Fibroblast of the aortic adventitia (primary cell): Measurements from ENCODE around the gene ERBIN. TPM values are rescaled to one million over a fixed set of nuclear protein-coding genes. Genes with fewer than 3 reads are reported as not detected.
A peak's percentile ranks its signal among the peaks of the same experiment; 100 is the strongest.

ENCODE experiments used
- DNase-seq: peaks from one replicate; pipeline ENCODE4 v3.0.0-alpha.2; 2010; ENCODE audit warnings: low read depth
- H3K4me3 ChIP-seq: 2 replicates; pipeline ENCODE4 v1.5.1; 2011; ENCODE audit warnings: low read depth, mild to moderate bottlenecking, control low read depth, low read length, moderate library complexity
- CTCF ChIP-seq: IDR thresholded peaks from 2 replicates; pipeline ENCODE4 v1.5.1; 2011; ENCODE audit warnings: mild to moderate bottlenecking, low read length, control low read depth, inconsistent platforms; ENCODE audit not compliant: insufficient read depth
- total RNA-seq: library from RNA; depleted of rRNA; stranded (reverse); fragments of >200 nt; gene quantifications from 2 replicates; pipeline ENCODE4 v1.2.3, GENCODE V29; 2012; ENCODE audit warnings: low replicate concordance

Gene ERBIN
- total RNA-seq, 1 donor = 120 TPM

- no peak for DNase-seq
- H3K4me3 ChIP-seq = no peak overlapping the region
- TF ChIP-seq CTCF = no peak
These were observed 57.9 kb downstream of the ERBIN start for GRCh38 chr5:65984098-65984885.

GRCh38 chr5:65986050-65986451, 59.7 kb downstream of the ERBIN start:
- no peak for TF ChIP-seq CTCF
- DNase-seq = peak; percentile 63
- no peak overlapping the region for H3K4me3 ChIP-seq

- DNase-seq = no peak
- no peak for TF ChIP-seq CTCF
These were observed 60.4 kb downstream of the ERBIN start for GRCh38 chr5:65986796-65987195.

GRCh38 chr5:65987982-65988381, 61.6 kb downstream of the ERBIN start:
- H3K4me3 ChIP-seq = no peak overlapping the region
- DNase-seq = no peak
- TF ChIP-seq CTCF = no peak

More at GRCh38 chr5:65986796-65987195, 60.4 kb downstream of the ERBIN start:
- H3K4me3 ChIP-seq = no peak overlapping the region

GRCh38 chr5:65989158-65989557, 62.8 kb downstream of the ERBIN start:
- H3K4me3 ChIP-seq = no peak overlapping the region
- TF ChIP-seq CTCF = no peak
- DNase-seq = no peak

- TF ChIP-seq CTCF = no peak
- no peak overlapping the region for H3K4me3 ChIP-seq
- no peak for DNase-seq
These were observed 66.3 kb downstream of the ERBIN start for GRCh38 chr5:65992630-65993029.

GRCh38 chr5:65994117-65994786, 67.9 kb downstream of the ERBIN start:
- no peak for DNase-seq
- H3K4me3 ChIP-seq = no peak overlapping the region
- TF ChIP-seq CTCF = no peak
